PC-3 (cell line): ENCODE measurements around the gene USH2A. TPM values are rescaled to one million over a fixed set of nuclear protein-coding genes. Genes with fewer than 3 reads are reported as not detected.

Source experiments
- ATAC-seq: fragments of 200-7000 bp; cut with Tn5 transposase; 2 replicates; pipeline ENCODE4 v1.9.1; 2020; ENCODE audit warnings: mild to moderate bottlenecking, moderate library complexity
- BruUV-seq: library from RNA; stranded (reverse); fragments of 400-500 nt; replicated peaks from 2 replicates; lab custom pipeline; 2021; lab: Mats Ljungman, UMichigan
- CTCF ChIA-PET: fragments of 300-600 bp; sonication (Branson Sonifier 250); formaldehyde crosslinking; loops from one replicate; lab custom pipeline; 2022; ENCODE audit warnings: antibody characterized with exemption; lab: Charles Lee
- POLR2A ChIA-PET: fragments of 300-600 bp; sonication (Branson Sonifier 250); formaldehyde crosslinking; loops from one replicate; lab custom pipeline; 2022; ENCODE audit warnings: antibody characterized with exemption; ENCODE audit not compliant: unreplicated experiment; lab: Charles Lee
- DNase-seq: peaks from one replicate; pipeline ENCODE4 v3.0.0-alpha.2; 2015
- H2AFZ ChIP-seq: fragments of 300-600 bp; sonication (generic); 2 replicates; pipeline ENCODE4 v1.6.0; 2016; ENCODE audit warnings: antibody characterized with exemption, low read length
- H3F3A ChIP-seq: fragments of 300-600 bp; sonication (generic); one replicate; pipeline ENCODE4 v1.6.0; 2017; ENCODE audit warnings: antibody characterized with exemption, low read length, control low read depth, mild to moderate bottlenecking; ENCODE audit not compliant: unreplicated experiment
- H3K27ac ChIP-seq: fragments of 300-600 bp; sonication (generic); 2 replicates; pipeline ENCODE4 v1.5.1; 2016; ENCODE audit warnings: mild to moderate bottlenecking, low read length
- H3K27me3 ChIP-seq: fragments of 300-600 bp; sonication (generic); 2 replicates; pipeline ENCODE4 v1.6.1; 2016; ENCODE audit warnings: low read length, mixed read lengths
- H3K36me3 ChIP-seq: fragments of 300-600 bp; sonication (generic); 2 replicates; pipeline ENCODE4 v1.6.1; 2016; ENCODE audit warnings: low read depth, mixed run types, low read length, mixed read lengths
- H3K4me1 ChIP-seq: fragments of 300-600 bp; sonication (generic); 2 replicates; pipeline ENCODE4 v1.5.1; 2016; ENCODE audit warnings: low read length; ENCODE audit not compliant: insufficient read depth
- H3K4me2 ChIP-seq: fragments of 300-600 bp; sonication (generic); 2 replicates; pipeline ENCODE4 v1.6.0; 2016; ENCODE audit warnings: low read length
- H3K4me3 ChIP-seq: fragments of 300-600 bp; sonication (generic); 2 replicates; pipeline ENCODE4 v1.5.1; 2016; ENCODE audit warnings: mild to moderate bottlenecking, low read length, mixed read lengths
- H3K79me2 ChIP-seq: fragments of 300-600 bp; sonication (generic); 2 replicates; pipeline ENCODE4 v1.6.1; 2017; ENCODE audit warnings: low read length, mixed read lengths
- H3K9ac ChIP-seq: fragments of 300-600 bp; sonication (generic); 2 replicates; pipeline ENCODE4 v1.6.0; 2016; ENCODE audit warnings: mild to moderate bottlenecking, low read length
- H3K9me2 ChIP-seq: fragments of 300-600 bp; sonication (generic); replicated peaks from 2 replicates; pipeline ENCODE4 v1.6.1; 2016; ENCODE audit warnings: mixed run types, low read length, mixed read lengths
- H3K9me3 ChIP-seq: fragments of 300-600 bp; sonication (generic); 2 replicates; pipeline ENCODE4 v1.6.1; 2016; ENCODE audit warnings: low read length, mixed read lengths
- H4K20me1 ChIP-seq: fragments of 300-600 bp; sonication (generic); 2 replicates; pipeline ENCODE4 v1.6.1; 2016; ENCODE audit warnings: low read length, mixed read lengths
- CTCF ChIP-seq: fragments of 300-600 bp; sonication (generic); conservative IDR thresholded peaks from 2 replicates; pipeline ENCODE4 v1.5.1; 2017; ENCODE audit warnings: antibody characterized with exemption, low read depth, mild to moderate bottlenecking, low read length
- EZH2 ChIP-seq: fragments of 300-600 bp; sonication (generic); IDR thresholded peaks from one replicate; pipeline ENCODE4 v1.6.1; 2017; ENCODE audit warnings: antibody characterized with exemption, mild to moderate bottlenecking, low read length; ENCODE audit not compliant: unreplicated experiment
- EZH2phosphoT487 ChIP-seq: fragments of 300-600 bp; sonication (generic); IDR thresholded peaks from 2 replicates; pipeline ENCODE4 v1.6.1; 2018; ENCODE audit warnings: mild to moderate bottlenecking, antibody characterized with exemption, low read length, borderline replicate concordance
- intact Hi-C: fragments of 100-400 bp; cut with micrococcal nuclease; formaldehyde crosslinking; loops from 2 replicates; pipeline ENCODE4 v1.9.0; 2023
- total RNA-seq: library from RNA; depleted of rRNA; stranded (reverse); fragments of >200 nt; gene quantifications from 2 replicates; pipeline ENCODE4 v1.2.3, GENCODE V29; 2014

Gene USH2A
- total RNA-seq, 1 experiment from 2014 or later, result not detected

- H3K4me3 ChIP-seq, result no peak overlapping the region
- POLR2A ChIA-PET, result no interaction called here
- no peak overlapping the region for H2AFZ ChIP-seq
- CTCF ChIA-PET, result no interaction called here
- no peaks in the 10 kb centered on the region for H3K79me2 ChIP-seq
- peak; percentile 25 for DNase-seq
- TF ChIP-seq EZH2, result no peak
- TF ChIP-seq CTCF, result no peak
- TF ChIP-seq EZH2phosphoT487, result no peak
- H3K27ac ChIP-seq, result no peak overlapping the region
- no peaks in the 10 kb centered on the region for H3K4me1 ChIP-seq
- ATAC-seq, result peak; percentile 81
- no peaks in the 10 kb centered on the region for H3K36me3 ChIP-seq
- no peaks in the 10 kb centered on the region for H3F3A ChIP-seq
- no peaks in the 10 kb centered on the region for H3K9me2 ChIP-seq
- no peak overlapping the region for H3K4me2 ChIP-seq
- intact Hi-C loops, result no loop called here
- no TSS peak for BruUV-seq
- H3K27me3 ChIP-seq, result peaks cover 51% of the 10 kb centered on the region
- H3K9ac ChIP-seq, result no peak overlapping the region
- H3K9me3 ChIP-seq, result no peaks in the 10 kb centered on the region
- no peaks in the 10 kb centered on the region for H4K20me1 ChIP-seq
These were observed 661.8 kb downstream of the USH2A start for GRCh38 chr1:215761446-215761845.

GRCh38 chr1:215754112-215754511, 669.1 kb downstream of the USH2A start:
- BruUV-seq, result no TSS peak
- Histone ChIP-seq H2AFZ (no peak overlapping the region), H3K36me3 (no peaks in the 10 kb centered on the region), H3K79me2 (no peaks in the 10 kb centered on the region), H3K4me3 (no peak overlapping the region), H3K9me2 (no peaks in the 10 kb centered on the region), H4K20me1 (no peaks in the 10 kb centered on the region), H3K9me3 (no peaks in the 10 kb centered on the region), H3K4me1 (peaks cover 10% of the 10 kb centered on the region), H3K27ac (no peak overlapping the region), H3F3A (no peaks in the 10 kb centered on the region), H3K4me2 (no peak overlapping the region), H3K9ac (no peak overlapping the region), H3K27me3 (0 out of 2 replicates have a peak, but pooled peaks cover 7% of the 10 kb centered on the region)
- no peak for DNase-seq
- ATAC-seq, result no peak
- TF ChIP-seq CTCF (no peak), EZH2 (no peak), EZH2phosphoT487 (no peak)
- POLR2A ChIA-PET, result no interaction called here
- intact Hi-C loops, result no loop called here
- CTCF ChIA-PET, result no interaction called here

GRCh38 chr1:215749414-215749813, 673.8 kb downstream of the USH2A start:
- ATAC-seq (peak; percentile 94), DNase-seq (peak; percentile 93)
- Histone ChIP-seq H3K79me2 (no peaks in the 10 kb centered on the region), H4K20me1 (no peaks in the 10 kb centered on the region), H2AFZ (no peak overlapping the region), H3K4me3 (no peak overlapping the region), H3K27ac (no peak overlapping the region), H3K27me3 (no peaks in the 10 kb centered on the region), H3K4me1 (peaks cover 17% of the 10 kb centered on the region), H3K9ac (no peak overlapping the region), H3K9me2 (0 out of 2 replicates have a peak, but pooled peaks cover 3% of the 10 kb centered on the region), H3K4me2 (peak overlapping the region; percentile 27), H3F3A (no peaks in the 10 kb centered on the region), H3K36me3 (no peaks in the 10 kb centered on the region), H3K9me3 (no peaks in the 10 kb centered on the region)
- TF ChIP-seq EZH2, result no peak
- BruUV-seq, result no TSS peak
- intact Hi-C loops, result no loop called here
- POLR2A ChIA-PET, result interaction anchor here (0.6 kb wide), 1 partner anchor 13 kb away, joined by 3 read pairs; no protein-coding TSS in a partner anchor
- CTCF ChIA-PET, result no interaction called here
